ENCODE data around the gene HDAC9.

DNA sequence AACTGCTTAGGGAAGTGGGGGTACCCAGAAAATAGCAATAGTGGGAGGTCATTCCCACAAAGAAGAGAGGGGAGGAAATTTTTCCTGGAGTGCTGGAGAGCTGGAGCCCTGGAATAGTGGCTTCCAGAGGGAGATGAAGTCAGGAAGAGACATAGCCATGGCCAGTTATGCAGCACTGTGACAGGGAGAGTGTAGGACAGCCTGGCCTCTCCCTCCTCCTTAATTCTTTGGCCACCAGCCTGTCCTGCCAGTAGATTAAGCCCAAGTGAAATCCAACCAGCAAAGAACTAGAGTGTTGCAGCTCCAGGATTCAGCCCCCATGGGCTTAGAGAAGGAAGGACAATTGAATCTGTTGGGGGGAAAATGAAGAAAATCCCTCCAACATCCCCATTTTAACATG, 130.5 kb downstream of the HDAC9 start:
- TF ChIP-seq, protein P1, sequence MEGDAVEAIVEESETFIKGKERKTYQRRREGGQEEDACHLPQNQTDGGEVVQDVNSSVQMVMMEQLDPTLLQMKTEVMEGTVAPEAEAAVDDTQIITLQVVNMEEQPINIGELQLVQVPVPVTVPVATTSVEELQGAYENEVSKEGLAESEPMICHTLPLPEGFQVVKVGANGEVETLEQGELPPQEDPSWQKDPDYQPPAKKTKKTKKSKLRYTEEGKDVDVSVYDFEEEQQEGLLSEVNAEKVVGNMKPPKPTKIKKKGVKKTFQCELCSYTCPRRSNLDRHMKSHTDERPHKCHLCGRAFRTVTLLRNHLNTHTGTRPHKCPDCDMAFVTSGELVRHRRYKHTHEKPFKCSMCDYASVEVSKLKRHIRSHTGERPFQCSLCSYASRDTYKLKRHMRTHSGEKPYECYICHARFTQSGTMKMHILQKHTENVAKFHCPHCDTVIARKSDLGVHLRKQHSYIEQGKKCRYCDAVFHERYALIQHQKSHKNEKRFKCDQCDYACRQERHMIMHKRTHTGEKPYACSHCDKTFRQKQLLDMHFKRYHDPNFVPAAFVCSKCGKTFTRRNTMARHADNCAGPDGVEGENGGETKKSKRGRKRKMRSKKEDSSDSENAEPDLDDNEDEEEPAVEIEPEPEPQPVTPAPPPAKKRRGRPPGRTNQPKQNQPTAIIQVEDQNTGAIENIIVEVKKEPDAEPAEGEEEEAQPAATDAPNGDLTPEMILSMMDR (IDR thresholded peaks at IDR 0.05; ENCODE audit: insufficient read depth, low read length, poor library complexity, severe bottlenecking), result no peak
- TF ChIP-seq EZH2phosphoT487 (conservative IDR thresholded peaks at IDR 0.05; ENCODE audit: low read length), result no peak
